Measurements from ENCODE around the gene MYH9. TPM values are rescaled to one million over a fixed set of nuclear protein-coding genes. Genes with fewer than 3 reads are reported as not detected.

Gene MYH9
- total RNA-seq, 1 experiment from 2014 or later, result 117 TPM

DNA sequence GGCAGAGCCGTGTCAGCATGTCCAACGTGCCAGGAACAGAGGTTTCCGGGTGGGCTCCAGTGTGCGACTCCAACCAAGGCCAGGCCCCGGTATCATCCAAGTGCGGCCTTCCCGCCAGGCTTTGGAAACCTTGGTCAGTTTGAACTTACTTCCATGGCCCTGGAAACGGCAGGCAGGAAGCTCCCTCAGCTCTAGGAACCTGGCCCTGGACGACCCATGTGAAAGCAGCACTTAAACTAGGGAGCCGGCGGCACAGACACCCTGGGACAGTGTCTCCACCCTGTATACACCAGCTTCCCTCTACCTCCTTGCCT lies 65.2 kb downstream of the MYH9 start:
- Histone ChIP-seq H3K36me3 (replicated peaks; ENCODE audit: control insufficient read depth, insufficient read depth, low read length) (peaks cover 78% of the 10 kb centered on the region), H3K27me3 (ENCODE audit: control insufficient read depth, insufficient read depth, low read length) (no peaks in the 10 kb centered on the region), H3K4me3 (ENCODE audit: insufficient read depth, low read depth, low read length) (no peak overlapping the region)
- no peak for DNase-seq

DNA sequence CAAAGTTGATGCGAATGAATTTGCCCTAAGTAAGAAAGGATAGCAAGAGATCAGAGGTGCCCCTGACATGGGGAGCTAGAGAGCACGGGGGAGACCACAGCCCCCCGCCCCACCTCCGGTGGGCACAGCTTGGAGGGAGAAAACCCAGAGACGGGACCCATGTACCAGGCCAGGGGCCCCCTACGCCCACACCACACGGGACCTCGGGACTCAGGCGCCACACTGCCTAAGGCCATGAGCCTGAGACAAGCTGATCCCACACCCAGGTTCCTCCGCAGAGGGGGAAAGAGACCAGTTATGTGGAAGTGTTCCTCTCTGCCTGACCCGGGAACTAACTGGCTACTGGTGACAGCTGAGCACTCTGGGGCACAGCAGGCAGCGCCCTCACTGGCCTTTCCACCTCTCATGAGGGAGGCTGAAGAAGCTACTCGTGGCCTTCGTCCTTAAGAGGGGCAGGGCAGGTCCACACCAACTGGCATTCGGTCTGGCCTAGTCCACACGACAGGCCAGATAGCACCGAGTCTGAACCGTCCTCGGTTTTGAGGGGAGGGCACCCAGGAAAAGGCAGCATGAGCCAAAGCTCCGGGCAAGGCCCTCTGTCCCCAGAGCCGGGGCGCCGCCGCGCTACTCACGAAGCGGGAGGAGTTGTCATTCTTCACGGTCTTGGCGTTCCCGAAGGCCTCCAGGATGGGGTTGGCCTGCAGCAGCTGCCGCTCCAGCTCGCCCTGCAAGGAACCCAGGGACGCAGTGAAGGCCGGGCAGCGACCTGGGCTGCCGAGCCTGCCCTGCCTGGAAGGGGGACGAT lies 65.8 kb downstream of the MYH9 start:
- no peak overlapping the region for H3K4me3 ChIP-seq (ENCODE audit: insufficient read depth, low read depth, low read length)
- H3K27me3 ChIP-seq (ENCODE audit: control insufficient read depth, insufficient read depth, low read length), result no peaks in the 10 kb centered on the region
- DNase-seq, result no peak
- peaks cover 76% of the 10 kb centered on the region for H3K36me3 ChIP-seq (replicated peaks; ENCODE audit: control insufficient read depth, insufficient read depth, low read length)

DNA sequence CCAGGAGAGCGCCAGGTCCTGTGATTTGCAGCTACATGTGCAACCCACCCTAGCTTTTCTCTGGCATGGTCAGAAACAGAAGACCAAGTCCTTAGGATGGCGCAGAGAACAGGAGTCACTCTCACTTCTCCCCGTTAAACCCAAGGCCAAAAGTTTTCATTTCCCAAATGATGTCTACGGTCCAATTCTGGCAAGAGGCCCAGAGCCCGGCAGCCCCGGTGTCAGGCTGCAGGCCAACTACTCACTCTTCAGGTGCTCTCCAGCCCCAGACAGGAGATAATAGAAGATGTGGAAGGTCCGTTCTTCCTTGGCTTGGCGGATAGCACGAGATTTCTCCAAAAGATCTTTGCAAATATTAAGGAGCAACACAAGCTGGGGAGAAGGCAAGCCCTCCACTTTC lies 67.2 kb downstream of the MYH9 start:
- Histone ChIP-seq H3K4me3 (ENCODE audit: insufficient read depth, low read depth, low read length) (no peak overlapping the region), H3K36me3 (replicated peaks; ENCODE audit: control insufficient read depth, insufficient read depth, low read length) (peaks cover 69% of the 10 kb centered on the region)

DNA sequence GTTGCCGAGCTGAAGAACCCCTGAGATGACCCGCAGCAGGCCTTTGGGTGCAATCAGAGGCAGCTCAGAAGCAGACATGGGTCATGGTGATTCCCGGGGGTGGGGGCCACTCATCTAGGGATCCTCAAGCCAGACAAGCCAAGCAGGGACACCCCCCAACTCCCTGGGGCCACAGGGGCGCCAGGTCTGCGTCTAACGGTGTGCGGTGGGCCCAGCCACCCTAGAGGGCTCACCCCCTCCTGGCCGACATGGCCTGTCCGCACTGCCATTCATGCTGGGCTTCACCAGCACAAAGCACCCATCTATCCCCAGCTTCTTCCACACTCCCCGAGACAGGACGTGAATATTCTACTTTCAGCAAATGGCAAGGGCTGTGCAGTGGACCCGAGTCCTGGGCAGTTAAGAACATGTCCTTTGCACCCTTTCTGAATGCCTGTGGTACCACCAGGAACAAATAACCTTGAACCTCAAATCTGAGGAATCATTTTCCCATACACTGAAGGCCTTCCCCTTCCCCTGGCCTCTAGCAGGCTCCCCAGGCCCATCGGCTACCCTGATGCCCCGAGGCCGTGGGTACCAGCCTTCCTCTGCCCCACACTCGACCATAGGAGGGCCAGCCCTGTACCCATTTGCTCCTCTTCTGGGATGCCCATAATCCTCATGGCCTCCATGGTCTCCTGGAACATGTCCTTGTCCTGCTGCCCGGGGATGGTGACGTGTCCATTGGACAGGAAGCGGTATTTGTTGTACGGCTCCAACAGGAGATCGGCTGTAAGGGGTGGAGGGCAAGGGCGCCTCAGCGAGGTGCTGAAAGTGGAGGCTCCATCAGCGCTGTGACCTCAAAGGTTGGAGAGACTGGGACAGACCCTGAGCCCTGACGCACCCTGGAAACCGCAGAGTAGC lies 67.9 kb downstream of the MYH9 start:
- Histone ChIP-seq H3K36me3 (replicated peaks; ENCODE audit: control insufficient read depth, insufficient read depth, low read length) (peaks cover 73% of the 10 kb centered on the region), H3K27me3 (ENCODE audit: control insufficient read depth, insufficient read depth, low read length) (no peaks in the 10 kb centered on the region), H3K4me3 (ENCODE audit: insufficient read depth, low read depth, low read length) (no peak overlapping the region)
- DNase-seq, result no peak

More for the DNA sequence above, 67.2 kb downstream of the MYH9 start:
- DNase-seq, result no peak
- no peaks in the 10 kb centered on the region for H3K27me3 ChIP-seq (ENCODE audit: control insufficient read depth, insufficient read depth, low read length)

DNA sequence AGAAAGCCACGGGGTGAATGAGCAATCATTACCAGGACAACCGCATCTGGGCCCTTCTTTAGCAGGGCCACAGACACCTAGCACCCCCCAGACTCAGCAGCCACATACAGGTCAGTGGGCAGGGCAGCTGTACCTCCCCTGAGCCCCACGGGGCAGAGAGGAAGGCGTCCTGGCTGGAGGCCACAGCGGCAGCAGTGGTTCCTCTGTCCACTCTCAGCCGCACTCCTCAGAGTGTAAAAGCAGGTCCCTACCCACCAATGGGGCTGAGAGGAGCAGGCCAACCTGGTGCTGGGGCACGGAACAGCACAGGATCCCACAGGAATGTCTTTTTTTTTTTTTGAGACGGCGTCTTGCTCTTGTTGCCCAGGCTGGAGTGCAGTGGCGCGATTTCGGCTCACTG lies 69.3 kb downstream of the MYH9 start:
- Histone ChIP-seq H3K4me3 (ENCODE audit: insufficient read depth, low read depth, low read length) (no peak overlapping the region), H3K36me3 (replicated peaks; ENCODE audit: control insufficient read depth, insufficient read depth, low read length) (peaks cover 71% of the 10 kb centered on the region), H3K27me3 (ENCODE audit: control insufficient read depth, insufficient read depth, low read length) (no peaks in the 10 kb centered on the region)
- DNase-seq, result no peak

DNA sequence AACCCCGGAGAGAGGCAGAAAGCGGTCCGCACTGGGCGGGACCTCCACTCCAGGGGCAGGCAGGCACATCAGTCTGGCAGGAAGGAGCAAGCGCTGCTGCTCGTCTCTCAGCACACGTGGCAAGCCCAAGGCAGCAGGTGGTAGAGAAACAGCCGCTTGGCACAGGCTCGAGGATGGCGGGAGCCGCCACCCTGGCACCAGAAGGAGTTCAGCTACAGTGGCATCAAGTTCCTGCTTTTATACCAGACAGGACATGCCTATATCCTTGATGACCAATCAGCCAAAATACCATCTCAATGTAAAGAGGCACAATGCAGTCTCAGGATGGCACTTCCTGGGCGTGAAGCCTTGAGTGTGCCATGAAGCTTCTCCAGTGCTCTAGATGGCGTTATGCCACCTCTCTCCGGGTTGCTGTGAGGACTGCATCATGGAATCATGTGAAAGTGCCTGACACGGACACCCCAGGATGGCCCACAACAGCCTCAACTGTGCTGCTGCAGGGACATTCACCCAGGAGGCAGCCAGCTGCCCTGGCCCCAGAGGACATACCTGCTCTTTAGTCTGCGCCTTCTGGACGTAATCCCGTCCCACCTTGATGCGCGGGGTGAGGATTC lies 70.0 kb downstream of the MYH9 start:
- H3K27me3 ChIP-seq (ENCODE audit: control insufficient read depth, insufficient read depth, low read length), result no peaks in the 10 kb centered on the region
- no peak for DNase-seq
- H3K4me3 ChIP-seq (ENCODE audit: insufficient read depth, low read depth, low read length), result no peak overlapping the region
- H3K36me3 ChIP-seq (replicated peaks; ENCODE audit: control insufficient read depth, insufficient read depth, low read length), result peaks cover 66% of the 10 kb centered on the region

DNA sequence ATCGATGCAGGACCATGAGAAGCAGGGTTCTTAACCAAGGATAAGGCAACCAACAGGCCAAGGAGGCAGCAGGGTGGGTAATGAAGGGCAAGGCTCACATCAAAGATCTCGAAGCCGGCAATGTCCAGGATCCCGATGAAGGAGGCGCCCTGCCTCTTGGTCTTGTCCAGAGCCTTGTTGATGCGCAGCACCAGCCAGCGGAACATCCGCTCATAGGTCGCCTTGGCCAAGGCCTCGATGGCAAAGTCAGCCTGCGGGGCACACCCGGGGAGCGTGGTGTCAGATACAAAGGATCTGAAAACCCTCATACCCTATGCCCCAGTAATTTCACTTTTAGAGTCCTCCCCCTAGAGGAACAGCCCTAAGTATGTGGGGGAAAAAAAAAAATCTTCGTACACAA lies 71.3 kb downstream of the MYH9 start:
- peaks cover 65% of the 10 kb centered on the region for H3K36me3 ChIP-seq (replicated peaks; ENCODE audit: control insufficient read depth, insufficient read depth, low read length)
- no peak overlapping the region for H3K4me3 ChIP-seq (ENCODE audit: insufficient read depth, low read depth, low read length)
- no peaks in the 10 kb centered on the region for H3K27me3 ChIP-seq (ENCODE audit: control insufficient read depth, insufficient read depth, low read length)
- DNase-seq, result no peak

DNA sequence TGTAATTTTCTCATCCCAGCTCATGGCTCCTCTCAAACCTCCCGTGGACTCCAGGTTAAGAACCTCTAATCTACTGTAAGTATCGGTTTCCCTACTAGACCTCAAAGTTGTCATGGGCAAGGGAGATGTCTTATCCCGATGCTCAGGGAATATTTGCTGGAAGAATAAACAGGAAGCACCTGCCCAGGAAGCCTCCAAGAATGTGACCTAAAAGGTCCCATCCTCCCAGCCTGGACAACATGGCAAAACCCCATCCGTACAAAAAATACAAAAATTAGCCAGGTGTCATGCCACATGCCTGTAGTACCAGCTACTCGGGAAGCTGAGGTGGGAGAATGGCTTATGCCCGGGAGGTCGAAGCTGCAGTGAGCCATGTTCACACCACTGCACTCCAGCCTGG lies 72.4 kb downstream of the MYH9 start:
- Histone ChIP-seq H3K27me3 (ENCODE audit: control insufficient read depth, insufficient read depth, low read length) (no peaks in the 10 kb centered on the region), H3K4me3 (ENCODE audit: insufficient read depth, low read depth, low read length) (no peak overlapping the region), H3K36me3 (replicated peaks; ENCODE audit: control insufficient read depth, insufficient read depth, low read length) (peaks cover 67% of the 10 kb centered on the region)
- no peak for DNase-seq

DNA sequence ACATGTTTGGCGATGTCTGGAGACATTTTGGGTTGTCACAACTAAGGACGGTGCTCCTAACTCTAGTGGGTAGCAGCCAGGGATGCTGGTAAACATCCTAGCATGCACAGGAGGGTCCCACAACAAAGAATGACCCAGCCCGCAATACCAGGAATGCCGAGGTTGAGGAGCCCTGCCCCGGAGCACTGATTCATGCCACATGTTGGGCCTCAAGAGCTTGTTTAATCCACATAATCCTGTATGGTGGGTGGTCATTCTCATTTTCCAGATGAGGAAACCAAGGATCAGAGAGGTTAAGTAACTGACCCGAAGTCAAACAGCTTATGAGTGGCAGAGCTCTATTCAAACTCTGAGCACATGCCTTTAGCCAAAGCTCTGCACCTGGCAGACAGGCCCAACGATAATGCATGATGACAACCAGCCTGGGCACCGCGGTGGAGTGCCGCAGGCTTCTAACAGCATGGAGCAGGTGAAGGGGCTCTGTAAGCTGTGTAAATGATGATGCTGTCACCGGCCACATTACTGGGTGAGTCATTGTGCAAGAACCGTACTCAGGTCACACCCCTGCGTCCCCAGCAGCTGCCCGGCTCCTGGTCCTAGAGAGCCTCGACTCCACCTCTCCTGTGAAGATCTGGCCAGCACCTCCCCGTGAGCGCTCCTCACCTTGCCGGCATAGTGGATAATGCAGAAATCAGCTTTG lies 76.2 kb downstream of the MYH9 start:
- peaks cover 59% of the 10 kb centered on the region for H3K36me3 ChIP-seq (replicated peaks; ENCODE audit: control insufficient read depth, insufficient read depth, low read length)
- no peak for DNase-seq
- H3K4me3 ChIP-seq (ENCODE audit: insufficient read depth, low read depth, low read length), result no peak overlapping the region
- H3K27me3 ChIP-seq (ENCODE audit: control insufficient read depth, insufficient read depth, low read length), result no peaks in the 10 kb centered on the region

DNA sequence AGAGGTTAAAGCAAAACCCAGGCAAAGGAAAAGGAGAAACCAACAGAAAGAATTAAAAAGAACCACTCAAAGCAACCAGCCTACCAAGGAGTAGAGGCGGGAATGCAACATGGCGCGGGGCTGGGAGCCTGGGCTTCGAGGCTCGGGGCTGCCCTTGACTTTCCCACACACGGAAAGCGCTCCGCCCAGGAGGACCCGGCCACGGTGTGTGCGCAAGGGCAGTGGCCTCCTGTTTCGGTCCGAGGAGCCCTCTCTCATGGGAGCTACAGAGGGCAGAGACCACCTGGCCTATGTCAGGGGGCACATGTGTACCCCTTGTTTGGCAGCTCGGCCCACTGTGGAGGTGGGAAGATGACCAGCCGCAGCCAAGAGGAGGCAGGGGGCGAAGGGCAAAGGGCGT lies 78.9 kb downstream of the MYH9 start:
- Histone ChIP-seq H3K27me3 (ENCODE audit: control insufficient read depth, insufficient read depth, low read length) (no peaks in the 10 kb centered on the region), H3K4me3 (ENCODE audit: insufficient read depth, low read depth, low read length) (no peak overlapping the region), H3K36me3 (replicated peaks; ENCODE audit: control insufficient read depth, insufficient read depth, low read length) (peaks cover 67% of the 10 kb centered on the region)
- DNase-seq, result no peak

DNA sequence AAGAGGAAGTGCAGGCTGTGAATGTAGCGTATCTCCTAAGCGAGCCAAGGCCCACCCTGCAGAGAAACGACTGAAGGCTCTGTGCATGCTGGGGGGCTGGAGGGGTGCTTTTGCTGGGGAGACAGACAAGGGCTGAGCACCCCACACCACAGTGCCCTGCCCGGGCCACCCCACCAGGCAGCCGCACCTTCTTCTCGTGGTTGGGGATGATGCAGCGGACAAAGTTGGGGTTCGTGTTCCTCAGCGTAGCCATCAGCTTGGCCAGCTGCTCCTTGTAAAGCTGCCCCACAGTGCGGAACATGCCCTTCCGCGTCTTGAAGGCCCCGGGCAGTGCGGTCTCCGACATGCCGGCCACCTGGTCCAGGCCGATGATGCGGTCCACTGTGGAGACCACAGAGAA lies 81.5 kb downstream of the MYH9 start:
- no peaks in the 10 kb centered on the region for H3K27me3 ChIP-seq (ENCODE audit: control insufficient read depth, insufficient read depth, low read length)
- DNase-seq, result no peak
- no peak overlapping the region for H3K4me3 ChIP-seq (ENCODE audit: insufficient read depth, low read depth, low read length)
- H3K36me3 ChIP-seq (replicated peaks; ENCODE audit: control insufficient read depth, insufficient read depth, low read length), result peaks cover 60% of the 10 kb centered on the region

DNA sequence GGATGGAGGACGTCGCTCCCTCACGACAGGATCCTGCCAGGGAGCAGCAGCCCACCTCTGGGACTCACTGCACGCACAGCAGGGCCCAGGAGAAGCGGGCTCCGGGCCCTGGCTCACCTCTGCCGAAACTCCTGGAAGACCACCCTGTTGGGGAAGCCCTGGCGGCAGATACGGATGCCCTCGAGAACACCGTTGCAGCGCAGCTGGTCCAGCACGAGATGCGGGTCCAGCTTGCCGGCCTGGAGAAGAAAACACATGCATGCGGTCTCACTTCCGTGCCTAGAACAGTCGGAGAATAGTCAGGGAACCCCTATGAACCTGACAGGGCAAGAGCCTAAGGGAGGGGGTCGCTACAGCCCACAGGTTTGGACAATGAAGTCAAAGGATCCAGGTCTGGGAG lies 82.0 kb downstream of the MYH9 start:
- peaks cover 60% of the 10 kb centered on the region for H3K36me3 ChIP-seq (replicated peaks; ENCODE audit: control insufficient read depth, insufficient read depth, low read length)
- H3K4me3 ChIP-seq (ENCODE audit: insufficient read depth, low read depth, low read length), result no peak overlapping the region
- H3K27me3 ChIP-seq (ENCODE audit: control insufficient read depth, insufficient read depth, low read length), result no peaks in the 10 kb centered on the region
- no peak for DNase-seq

DNA sequence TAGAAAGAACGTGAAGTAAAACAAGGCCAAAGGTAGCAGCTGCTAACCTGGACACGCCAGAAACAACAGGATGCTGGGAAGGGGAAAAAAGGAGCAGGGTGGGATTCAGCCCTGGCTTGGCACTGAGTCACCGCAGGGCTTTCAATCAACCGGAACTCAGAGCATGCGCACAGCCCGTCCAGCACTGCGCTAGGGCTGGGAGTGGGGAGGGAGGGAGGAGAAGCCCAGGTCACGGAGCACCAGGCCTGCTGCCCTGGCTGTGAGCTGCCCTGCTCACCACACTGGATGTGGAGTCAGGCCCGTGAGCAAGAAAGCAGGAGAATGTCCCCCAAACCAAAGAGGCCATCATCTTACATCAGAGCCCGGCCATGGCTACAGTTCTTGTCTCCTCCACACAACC lies 83.3 kb downstream of the MYH9 start:
- Histone ChIP-seq H3K4me3 (ENCODE audit: insufficient read depth, low read depth, low read length) (no peak overlapping the region), H3K27me3 (ENCODE audit: control insufficient read depth, insufficient read depth, low read length) (no peaks in the 10 kb centered on the region), H3K36me3 (replicated peaks; ENCODE audit: control insufficient read depth, insufficient read depth, low read length) (peaks cover 67% of the 10 kb centered on the region)
- DNase-seq, result no peak

DNA sequence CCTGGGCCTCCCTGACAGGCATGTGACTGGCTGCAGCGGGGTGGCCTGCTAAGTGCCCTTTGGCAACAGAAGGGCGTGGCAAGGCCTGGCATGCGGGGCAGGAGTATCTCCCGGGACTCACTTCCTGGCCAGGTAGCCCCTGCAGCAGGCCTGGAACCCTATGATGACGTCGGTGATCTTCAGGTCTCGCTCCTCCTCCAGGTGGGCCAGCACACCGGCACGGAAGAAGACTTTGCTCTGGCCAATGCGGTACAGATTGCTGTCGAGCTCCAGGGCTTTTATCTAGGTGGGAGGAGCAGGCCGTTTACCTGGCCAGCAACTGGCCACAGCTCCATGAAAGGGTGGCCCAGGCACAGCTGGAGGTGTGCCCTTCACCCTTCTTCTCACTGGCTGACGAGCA lies 83.9 kb downstream of the MYH9 start:
- no peak for DNase-seq
- H3K27me3 ChIP-seq (ENCODE audit: control insufficient read depth, insufficient read depth, low read length), result no peaks in the 10 kb centered on the region
- peaks cover 68% of the 10 kb centered on the region for H3K36me3 ChIP-seq (replicated peaks; ENCODE audit: control insufficient read depth, insufficient read depth, low read length)
- H3K4me3 ChIP-seq (ENCODE audit: insufficient read depth, low read depth, low read length), result no peak overlapping the region
